Mesangial cell (primary cell): ENCODE measurements around the gene ACTR10. TPM values are rescaled to one million over a fixed set of nuclear protein-coding genes. Genes with fewer than 3 reads are reported as not detected.

Source experiments
- total RNA-seq: library from RNA; depleted of rRNA; stranded (reverse); fragments of >200 nt; gene quantifications from 2 replicates; pipeline ENCODE4 v1.2.3, GENCODE V29; 2015

The ACTR10 gene
- 47.9 and 58.1 TPM in 2 replicates for total RNA-seq

GRCh38 chr14:58199726-58200479 lies at the start of gene ACTR10:
TSS of gene ACTR10 (plus strand) at chr14:58200149. CDS start at chr14:58200218, 69 bp downstream.

GRCh38 chr14:58152014-58152857 lies 47.7 kb upstream of the ACTR10 start, which contains the start of gene ARMH4:
TSS of gene ARMH4 (minus strand) at chr14:58152213. CDS start at chr14:58139358, 12,855 bp downstream.

GRCh38 chr14:58244556-58245387 lies 44.8 kb downstream of the ACTR10 start, which contains the start of gene PSMA3:
TSS of gene PSMA3 (plus strand) at chr14:58244843. CDS start at chr14:58244921, 78 bp downstream.

Other genes with a start within 250 kb of the ACTR10 start
- 10.3 and 15.8 TPM in 2 replicates for gene ARMH4, start 47.9 kb upstream of the ACTR10 start, total RNA-seq
- gene PSMA3, start 44.7 kb downstream of the ACTR10 start, total RNA-seq: 59.2 and 148 TPM in 2 replicates
- gene ARID4A, start 98.4 kb downstream of the ACTR10 start, total RNA-seq: 0.98 and 5.2 TPM in 2 replicates
- not detected in 2 replicates for gene TOMM20L, start 195.8 kb downstream of the ACTR10 start, total RNA-seq
- gene TIMM9, start 227.4 kb downstream of the ACTR10 start, total RNA-seq: 41.5 and 51.8 TPM in 2 replicates
- gene KIAA0586, start 227.6 kb downstream of the ACTR10 start, total RNA-seq: 8.9 and 16.3 TPM in 2 replicates